ENCODE results near the gene SFXN3. TPM values are rescaled to one million over a fixed set of nuclear protein-coding genes. Genes with fewer than 3 reads are reported as not detected.

Gene SFXN3
- total and polyA plus RNA-seq, 2 of the 8 experiments (the other 6 are each of a cell fraction or from before 2014, with no cell fraction given): 2.6 to 2.8 TPM

DNA sequence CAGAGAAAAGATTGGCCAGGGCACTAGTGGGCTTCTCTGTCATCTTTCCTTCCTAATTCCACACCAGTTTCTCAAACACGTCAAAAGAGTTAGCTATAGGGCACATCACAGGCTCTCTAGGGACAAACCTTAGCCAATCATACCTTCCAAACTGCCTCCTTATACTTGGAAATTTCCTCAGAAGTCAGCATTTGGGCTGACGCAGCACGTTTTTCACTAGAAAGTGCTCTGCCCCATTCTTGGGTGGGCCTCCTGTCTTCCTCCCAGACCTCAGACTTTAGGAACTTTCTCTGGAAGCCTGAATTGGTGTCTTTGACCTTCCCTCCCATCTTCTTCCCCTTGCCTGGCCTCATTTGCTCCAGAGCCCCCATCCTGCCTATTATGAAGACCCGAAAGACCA, 11.1 kb downstream of the SFXN3 start:
- WGBS, 2 experiments (ENCODE audit: extremely low coverage in 1 of 2, insufficient coverage in 1 of 2, insufficient read length in 1 of 2, insufficient replicate concordance in 2 of 2, low coverage in 1 of 2, low lambda C conversion rate in 2 of 2, missing lambda C conversion rate in 1 of 2): 88% methylated on average over 4 of the region's 4 CpGs; no CpG with 5 or more reads in 1 of the 2 experiments
- H3K27me3 ChIP-seq (replicated peaks in 1 of 4; ENCODE audit: control insufficient read depth in 3 of 4, extremely low read depth in 1 of 4, insufficient read depth in 3 of 4, low read length in 3 of 4): peaks cover 14 to 35% (median 30%) of the 10 kb centered on the region in 4 experiments
- no peak for FAIRE-seq

More for the DNA sequence above, 11.1 kb downstream of the SFXN3 start:
- Histone ChIP-seq H3K79me2 (ENCODE audit: control insufficient read depth in 1 of 2, insufficient read depth in 2 of 2, low read length in 2 of 2) (no peaks in the 10 kb centered on the region), H4K5ac (ENCODE audit: insufficient read length, low read depth, low read length) (no peak overlapping the region), H2AFZ (ENCODE audit: low read length) (no peak overlapping the region), H2BK20ac (ENCODE audit: low read length) (no peak overlapping the region), H3K36me3 (ENCODE audit: control insufficient read depth in 2 of 4, insufficient read depth in 4 of 4, low read length in 3 of 4) (no peaks in the 10 kb centered on the region), H3K27ac (ENCODE audit: low read depth, low read length) (no peak overlapping the region), H3K23me2 (ENCODE audit: low read depth, low read length) (peaks cover 5% of the 10 kb centered on the region; the same call in 1 of the 2 replicates), H3K9me3 (ENCODE audit: insufficient read depth in 2 of 2, low read depth in 1 of 2, low read length in 1 of 2) (no peaks in the 10 kb centered on the region), H2BK5ac (ENCODE audit: low read depth, low read length) (peak overlapping the region; percentile 56; the same call in 1 of the 2 replicates), H4K20me1 (replicated peaks in 1 of 2; ENCODE audit: control insufficient read depth in 1 of 2, insufficient read depth in 2 of 2, low read length in 2 of 2) (peaks cover 0 to 1% of the 10 kb centered on the region in 2 experiments), H3K4me2 (ENCODE audit: insufficient read depth in 1 of 2, low read depth in 2 of 2, low read length in 2 of 2) (peak overlapping the region; percentile 75 to 86), H3K9ac (replicated peaks in 1 of 4; ENCODE audit: extremely low read depth in 1 of 4, low read depth in 3 of 4, low read length in 3 of 4) (no peak overlapping the region), H2BK120ac (replicated peaks; ENCODE audit: low read depth, low read length) (no peak overlapping the region), H2BK12ac (ENCODE audit: low read depth, low read length) (peak overlapping the region; percentile 60; the same call in 1 of the 2 replicates), H2BK15ac (ENCODE audit: low read length) (no peak overlapping the region), H3K4me3 (ENCODE audit: extremely low read depth in 1 of 4, insufficient read depth in 2 of 4, low read depth in 3 of 4, low read length in 4 of 4) (peak overlapping the region in 2 of 4 experiments; percentile 72 to 74; a peak in 5 of 8 replicates), H3K23ac (ENCODE audit: insufficient read length) (no peak overlapping the region), H4K8ac (ENCODE audit: extremely low read depth, insufficient read depth, low read length) (no peak overlapping the region), H3K14ac (ENCODE audit: insufficient read length) (no peak overlapping the region), H3K56ac (replicated peaks; ENCODE audit: insufficient read length, low read depth, low read length) (no peak overlapping the region), H3K18ac (ENCODE audit: extremely low read depth, low read length) (no peak overlapping the region), H3K79me1 (ENCODE audit: low read depth, low read length) (no peaks in the 10 kb centered on the region), H2AK5ac (ENCODE audit: low read depth, low read length) (no peak overlapping the region), H3K4me1 (replicated peaks in 1 of 4; ENCODE audit: control insufficient read depth in 3 of 4, insufficient read depth in 4 of 4, low read length in 3 of 4) (peaks cover 3 to 17% (median 9%) of the 10 kb centered on the region in 4 experiments), H4K91ac (replicated peaks; ENCODE audit: insufficient read length, low read length) (no peak overlapping the region), H3K4ac (replicated peaks; ENCODE audit: insufficient read length, low read depth, low read length) (no peak overlapping the region)
- POLR2A ChIA-PET (ENCODE audit: partially characterized antibody): interaction anchor here (0.9 to 2.1 kb wide), 5 partner anchors 9 to 301 kb away, joined by 3 to 24 read pairs (median 4); partner anchors contain the start of genes KAZALD1, PDZD7 and SFXN3
- CTCF ChIA-PET (ENCODE audit: partially characterized antibody): interaction anchor here (0.8 to 51.8 kb wide), 22 partner anchors 15 to 383 kb away, joined by 3 to 2176 read pairs (median 4); partner anchors contain the start of genes KAZALD1, PDZD7 and SFXN3
- TF ChIP-seq POLR2A (IDR thresholded peaks at IDR 0.05; ENCODE audit: control extremely low read depth in 1 of 2, low read depth in 2 of 2, low read length in 2 of 2): no peak
- TF ChIP-seq, protein P1, sequence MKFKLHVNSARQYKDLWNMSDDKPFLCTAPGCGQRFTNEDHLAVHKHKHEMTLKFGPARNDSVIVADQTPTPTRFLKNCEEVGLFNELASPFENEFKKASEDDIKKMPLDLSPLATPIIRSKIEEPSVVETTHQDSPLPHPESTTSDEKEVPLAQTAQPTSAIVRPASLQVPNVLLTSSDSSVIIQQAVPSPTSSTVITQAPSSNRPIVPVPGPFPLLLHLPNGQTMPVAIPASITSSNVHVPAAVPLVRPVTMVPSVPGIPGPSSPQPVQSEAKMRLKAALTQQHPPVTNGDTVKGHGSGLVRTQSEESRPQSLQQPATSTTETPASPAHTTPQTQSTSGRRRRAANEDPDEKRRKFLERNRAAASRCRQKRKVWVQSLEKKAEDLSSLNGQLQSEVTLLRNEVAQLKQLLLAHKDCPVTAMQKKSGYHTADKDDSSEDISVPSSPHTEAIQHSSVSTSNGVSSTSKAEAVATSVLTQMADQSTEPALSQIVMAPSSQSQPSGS (IDR thresholded peaks at IDR 0.05; ENCODE audit: low read length): no peak
- no peak for TF ChIP-seq SAP30 (IDR thresholded peaks at IDR 0.05; ENCODE audit: insufficient read depth, insufficient replicate concordance, low read length)
- TF ChIP-seq GTF2F1 (IDR thresholded peaks at IDR 0.05; ENCODE audit: borderline replicate concordance, low read depth, low read length): no peak
- TF ChIP-seq CHD1 (IDR thresholded peaks at IDR 0.05; ENCODE audit: low read depth, low read length): no peak
- no peak for TF ChIP-seq POU5F1 (IDR thresholded peaks at IDR 0.05; ENCODE audit: low read depth, low read length)
- TF ChIP-seq, protein P2, sequence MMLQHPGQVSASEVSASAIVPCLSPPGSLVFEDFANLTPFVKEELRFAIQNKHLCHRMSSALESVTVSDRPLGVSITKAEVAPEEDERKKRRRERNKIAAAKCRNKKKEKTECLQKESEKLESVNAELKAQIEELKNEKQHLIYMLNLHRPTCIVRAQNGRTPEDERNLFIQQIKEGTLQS (IDR thresholded peaks at IDR 0.05; ENCODE audit: insufficient read depth, low read depth, low read length): no peak
- DNase-seq (ENCODE audit: low read depth in 1 of 2, low spot score in 2 of 2): no peak

Measured in H1 (cell line).